IgD-negative memory B cell (primary cell): Measurements from ENCODE around the gene FANCC. TPM values are rescaled to one million over a fixed set of nuclear protein-coding genes. Genes with fewer than 3 reads are reported as not detected.

Experiments used
- H3K27ac Mint-ChIP-seq, 3 donors: one replicate each; pipeline ENCODE4 v1.8.0; 2020 to 2022; ENCODE audit warnings: mild to moderate bottlenecking in 3 of 3, mixed read lengths in 3 of 3, moderate library complexity in 1 of 3
- H3K27me3 Mint-ChIP-seq: one replicate; pipeline ENCODE4 v1.8.0; 2021; ENCODE audit warnings: mixed read lengths
- H3K36me3 Mint-ChIP-seq: one replicate; pipeline ENCODE4 v1.8.0; 2020; ENCODE audit warnings: mild to moderate bottlenecking, mixed read lengths
- H3K4me1 Mint-ChIP-seq, 3 donors: one replicate each; pipeline ENCODE4 v1.8.0; 2020 to 2022; ENCODE audit warnings: mixed read lengths in 3 of 3, mild to moderate bottlenecking in 1 of 3
- H3K4me3 Mint-ChIP-seq, 4 donors: one replicate each; pipeline ENCODE4 v1.8.0; 2020 to 2022; ENCODE audit warnings: mild to moderate bottlenecking in 4 of 4, mixed read lengths in 4 of 4, moderate library complexity in 3 of 4
- H3K9me3 Mint-ChIP-seq, 3 donors: one replicate each; pipeline ENCODE4 v1.8.0; 2020 to 2021; ENCODE audit warnings: mixed read lengths in 3 of 3, mild to moderate bottlenecking in 1 of 3
- polyA plus RNA-seq: library from polyadenylated mRNA; unstranded; fragments of 300-500 nt; fragmentation: Illumina TruSeq; gene quantifications from one replicate; pipeline ENCODE4 v1.2.3, GENCODE V29; 2021

FANCC gene
- polyA plus RNA-seq, 1 donor from 2014 or later, result 1.5 TPM

DNA sequence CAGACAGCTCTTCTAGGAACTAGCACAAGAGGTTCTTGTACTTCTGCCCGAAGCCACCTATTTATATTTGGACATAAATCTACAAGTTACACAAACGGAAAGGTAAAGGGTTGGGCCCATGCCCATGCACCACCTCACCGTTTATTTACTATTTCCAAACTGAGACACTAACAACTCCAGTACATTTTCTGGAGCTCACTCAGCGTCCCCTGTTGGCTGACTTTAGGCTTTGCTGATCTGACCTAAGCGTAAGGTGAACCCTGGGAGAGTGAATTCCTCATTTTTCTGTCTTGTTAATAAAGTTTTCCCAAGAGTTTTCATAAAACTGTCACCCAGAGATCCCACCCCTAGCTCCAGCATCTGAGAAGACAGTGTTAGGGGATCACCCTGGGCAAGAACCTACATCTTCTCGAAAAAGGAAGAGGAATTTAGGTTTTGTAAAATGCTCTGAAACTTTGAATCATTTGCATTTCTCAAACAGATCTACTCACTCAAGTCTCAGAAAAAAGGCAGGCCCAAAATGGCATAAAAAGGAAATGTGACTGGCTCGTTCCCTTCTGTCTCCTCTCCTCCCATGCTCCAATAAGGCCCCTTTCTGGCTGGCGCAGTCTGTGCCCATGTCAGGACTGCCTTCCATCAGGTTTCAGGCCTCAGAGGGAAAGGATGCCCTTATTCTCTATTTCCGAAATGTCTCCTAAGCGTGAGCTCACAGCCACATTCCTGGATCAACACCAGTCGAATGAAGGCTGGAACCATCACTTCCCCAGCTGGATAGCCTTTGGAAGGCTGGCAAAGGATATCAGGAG is 201.3 kb downstream of the FANCC start:
- H3K4me3 Mint-ChIP-seq, result no peak overlapping the region

DNA sequence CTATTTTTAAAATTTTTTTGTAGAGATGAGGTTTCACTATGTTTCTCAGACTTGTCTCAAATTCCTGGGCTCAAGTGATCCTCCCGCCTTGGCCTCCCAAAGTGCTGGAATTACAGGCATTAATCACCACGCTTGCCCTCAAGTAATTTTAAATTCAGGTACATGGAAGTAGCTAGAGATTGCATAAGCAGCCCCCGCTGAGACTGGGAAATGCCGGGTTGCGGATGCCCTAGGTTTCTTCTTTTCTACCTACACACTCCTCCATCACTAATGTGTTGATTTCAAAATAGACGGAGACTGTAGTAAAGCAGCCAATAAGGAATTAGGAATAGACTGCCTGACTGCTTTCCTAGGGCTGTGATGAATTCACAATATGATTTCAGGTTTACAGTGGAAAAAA is 202.4 kb downstream of the FANCC start:
- no peaks in the 10 kb centered on the region for H3K4me1 Mint-ChIP-seq
- H3K4me3 Mint-ChIP-seq, result no peak overlapping the region
- H3K27me3 Mint-ChIP-seq, result no peaks in the 10 kb centered on the region
- peak overlapping the region in 1 of 3 donors; percentile 6 for H3K27ac Mint-ChIP-seq
- H3K36me3 Mint-ChIP-seq, result peaks cover 5% of the 10 kb centered on the region
- H3K9me3 Mint-ChIP-seq, result no peaks in the 10 kb centered on the region

More for the DNA sequence above, 201.3 kb downstream of the FANCC start:
- Mint-ChIP-seq H3K27ac (no peak overlapping the region), H3K36me3 (peaks cover 5% of the 10 kb centered on the region), H3K4me1 (no peaks in the 10 kb centered on the region), H3K27me3 (no peaks in the 10 kb centered on the region), H3K9me3 (no peaks in the 10 kb centered on the region)

DNA sequence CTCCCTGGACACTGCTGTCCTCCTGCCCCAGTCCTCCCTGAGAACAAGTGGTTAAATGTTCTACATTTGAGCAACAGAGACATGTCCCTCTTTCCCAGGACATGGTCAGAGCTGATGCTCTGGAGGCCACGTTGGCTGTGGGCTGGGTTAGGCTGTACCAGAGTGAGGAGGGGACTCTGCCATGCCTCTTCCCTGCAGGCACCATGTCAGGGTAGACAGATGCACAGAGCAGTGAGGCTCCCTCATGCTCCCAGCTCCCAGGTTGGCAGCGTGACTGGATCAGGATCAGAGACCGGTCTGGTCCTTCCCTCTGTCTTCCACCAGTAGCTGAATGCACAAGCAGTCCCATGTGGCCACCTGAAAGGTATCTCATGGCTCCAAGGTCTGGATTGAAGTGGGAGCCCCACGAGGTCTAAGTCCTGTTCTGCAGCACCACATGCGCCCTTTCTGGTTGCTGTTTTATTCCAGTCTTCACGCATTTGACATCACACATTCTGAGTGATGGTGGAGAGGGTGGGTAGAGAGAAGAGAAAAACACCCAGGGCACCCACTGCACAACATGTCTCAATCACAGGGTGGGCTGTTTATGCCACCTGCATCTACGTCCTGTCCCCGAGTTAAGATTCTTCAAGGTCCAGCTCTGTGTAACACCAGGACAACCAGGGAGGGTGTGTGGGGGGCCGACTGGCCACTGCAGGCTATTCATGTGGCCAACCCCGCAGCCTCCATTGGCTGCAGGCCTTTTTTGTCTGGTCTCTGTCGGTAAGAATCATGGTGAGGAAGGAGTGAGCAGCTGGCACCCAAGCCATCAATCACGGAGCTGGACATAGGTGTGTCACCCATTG is 204.9 kb downstream of the FANCC start:
- Mint-ChIP-seq H3K4me1 (no peaks in the 10 kb centered on the region), H3K27ac (no peak overlapping the region), H3K4me3 (no peak overlapping the region), H3K9me3 (no peaks in the 10 kb centered on the region), H3K36me3 (peaks cover 5% of the 10 kb centered on the region), H3K27me3 (no peaks in the 10 kb centered on the region)

DNA sequence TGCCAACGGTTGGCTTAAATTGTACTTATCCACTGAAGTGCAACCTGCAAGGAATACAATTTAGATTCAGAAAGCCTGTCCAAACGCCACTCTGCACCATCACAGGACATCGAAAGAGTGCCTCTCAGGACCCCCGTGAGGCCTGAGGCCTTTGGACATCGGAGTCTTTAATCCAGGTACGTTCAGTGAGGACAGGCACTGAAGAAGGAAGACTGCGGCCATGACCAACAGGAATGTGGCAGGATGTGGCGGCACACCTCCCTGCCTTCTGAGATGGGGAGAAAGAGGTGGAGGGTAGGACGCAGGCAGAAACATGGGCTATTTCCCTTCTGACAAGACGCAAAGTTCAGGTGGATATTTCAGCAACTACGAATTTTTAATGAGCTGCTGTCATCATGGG is 205.8 kb downstream of the FANCC start:
- H3K27me3 Mint-ChIP-seq, result no peaks in the 10 kb centered on the region
- no peaks in the 10 kb centered on the region for H3K9me3 Mint-ChIP-seq
- H3K4me3 Mint-ChIP-seq, result no peak overlapping the region
- H3K4me1 Mint-ChIP-seq, result no peaks in the 10 kb centered on the region
- no peak overlapping the region for H3K27ac Mint-ChIP-seq
- peaks cover 9% of the 10 kb centered on the region for H3K36me3 Mint-ChIP-seq

DNA sequence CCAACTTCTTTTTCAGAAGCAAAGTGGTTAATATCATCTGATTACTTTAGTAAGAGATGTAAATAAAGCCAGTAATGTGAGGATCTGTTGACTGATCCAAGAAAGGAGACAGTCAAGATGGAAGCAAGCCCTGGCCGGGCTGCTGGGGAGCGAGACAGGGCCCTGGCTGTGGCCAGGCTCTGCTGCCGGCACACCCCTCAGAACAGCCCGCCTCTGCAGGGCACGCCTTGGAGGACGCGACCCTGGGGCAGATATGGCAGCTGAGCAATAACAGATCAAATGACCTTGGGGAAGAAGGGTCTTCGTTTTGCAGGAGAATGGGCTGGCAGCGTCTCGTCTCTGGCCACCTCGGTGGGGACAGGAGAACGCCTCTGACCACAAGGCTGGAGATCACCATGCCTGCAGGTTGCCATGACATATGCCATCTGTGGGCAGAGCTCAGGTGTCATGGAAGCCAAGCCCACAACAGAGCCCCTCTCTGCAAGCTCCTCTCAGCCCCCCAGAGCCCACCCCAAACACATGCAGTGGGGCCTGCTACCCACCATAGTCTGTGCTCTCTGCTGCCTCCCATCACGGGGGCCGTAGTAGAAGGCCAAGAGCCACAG is 206.5 kb downstream of the FANCC start:
- Mint-ChIP-seq H3K4me3 (no peak overlapping the region), H3K36me3 (peaks cover 9% of the 10 kb centered on the region), H3K9me3 (no peaks in the 10 kb centered on the region), H3K27me3 (no peaks in the 10 kb centered on the region), H3K4me1 (no peaks in the 10 kb centered on the region), H3K27ac (no peak overlapping the region)

DNA sequence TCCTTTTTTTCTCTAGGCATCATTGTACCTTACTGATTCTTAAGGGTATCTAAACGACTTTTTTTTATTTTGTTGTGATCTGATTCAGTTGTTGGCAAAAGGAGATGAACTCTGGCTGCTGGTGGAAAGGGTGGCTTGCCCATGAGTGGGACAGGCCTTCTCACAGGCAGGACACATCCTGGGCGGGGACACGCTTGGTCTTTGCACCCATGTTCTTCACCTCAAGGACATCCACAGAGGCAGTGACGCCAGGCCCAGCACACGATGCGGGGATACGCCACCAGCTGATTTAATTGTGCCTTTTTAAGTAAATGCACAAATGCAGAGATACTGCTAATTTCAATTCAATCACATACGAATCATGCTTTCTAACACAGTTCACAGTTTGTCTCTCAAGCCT is 208.1 kb downstream of the FANCC start:
- no peaks in the 10 kb centered on the region for H3K9me3 Mint-ChIP-seq
- H3K27ac Mint-ChIP-seq, result no peak overlapping the region
- H3K36me3 Mint-ChIP-seq, result peaks cover 13% of the 10 kb centered on the region
- H3K27me3 Mint-ChIP-seq, result no peaks in the 10 kb centered on the region
- no peaks in the 10 kb centered on the region for H3K4me1 Mint-ChIP-seq
- no peak overlapping the region for H3K4me3 Mint-ChIP-seq

DNA sequence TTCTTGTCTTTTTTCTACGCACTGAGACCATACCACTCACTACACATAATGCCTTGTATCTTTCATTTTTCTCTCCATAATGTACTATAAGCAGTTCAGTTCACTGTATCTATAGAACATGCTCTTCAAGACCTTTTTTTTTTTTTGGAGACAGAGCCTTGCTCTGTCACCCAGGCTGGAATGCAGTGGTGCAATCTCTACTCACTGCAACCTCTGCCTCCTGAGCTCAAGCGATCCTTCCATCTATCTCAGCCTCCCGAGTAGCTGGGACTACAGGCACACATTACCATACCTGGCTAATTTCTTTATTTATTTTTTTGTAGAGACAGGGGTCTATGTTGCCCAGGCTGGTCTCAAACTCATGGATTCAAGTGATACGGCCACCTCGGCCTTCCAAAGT is 208.7 kb downstream of the FANCC start:
- no peaks in the 10 kb centered on the region for H3K9me3 Mint-ChIP-seq
- no peak overlapping the region for H3K27ac Mint-ChIP-seq
- no peak overlapping the region for H3K4me3 Mint-ChIP-seq
- H3K4me1 Mint-ChIP-seq, result no peaks in the 10 kb centered on the region
- H3K36me3 Mint-ChIP-seq, result peaks cover 11% of the 10 kb centered on the region
- no peaks in the 10 kb centered on the region for H3K27me3 Mint-ChIP-seq

DNA sequence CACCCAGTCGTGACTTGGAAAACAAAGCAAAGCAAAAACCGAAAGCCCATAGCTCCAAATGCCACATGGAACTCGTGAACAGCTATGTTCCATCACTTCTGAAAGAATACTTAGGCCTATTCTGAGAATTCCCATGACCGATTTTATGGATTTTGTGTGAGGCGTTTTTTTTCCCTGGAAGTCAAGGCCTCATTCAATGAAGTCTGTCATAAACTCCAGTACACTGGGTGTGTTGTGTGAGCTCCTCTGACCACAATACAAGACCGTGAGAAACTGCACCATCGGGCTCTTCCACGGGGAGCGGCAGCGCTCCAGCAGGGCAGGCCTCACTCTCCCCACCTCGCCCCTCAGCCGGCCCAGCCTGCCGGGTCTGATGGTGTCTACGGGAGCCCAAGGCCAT is 209.5 kb downstream of the FANCC start:
- peaks cover 11% of the 10 kb centered on the region for H3K36me3 Mint-ChIP-seq
- no peaks in the 10 kb centered on the region for H3K9me3 Mint-ChIP-seq
- no peaks in the 10 kb centered on the region for H3K27me3 Mint-ChIP-seq
- no peak overlapping the region for H3K4me3 Mint-ChIP-seq
- no peaks in the 10 kb centered on the region for H3K4me1 Mint-ChIP-seq
- H3K27ac Mint-ChIP-seq, result no peak overlapping the region

DNA sequence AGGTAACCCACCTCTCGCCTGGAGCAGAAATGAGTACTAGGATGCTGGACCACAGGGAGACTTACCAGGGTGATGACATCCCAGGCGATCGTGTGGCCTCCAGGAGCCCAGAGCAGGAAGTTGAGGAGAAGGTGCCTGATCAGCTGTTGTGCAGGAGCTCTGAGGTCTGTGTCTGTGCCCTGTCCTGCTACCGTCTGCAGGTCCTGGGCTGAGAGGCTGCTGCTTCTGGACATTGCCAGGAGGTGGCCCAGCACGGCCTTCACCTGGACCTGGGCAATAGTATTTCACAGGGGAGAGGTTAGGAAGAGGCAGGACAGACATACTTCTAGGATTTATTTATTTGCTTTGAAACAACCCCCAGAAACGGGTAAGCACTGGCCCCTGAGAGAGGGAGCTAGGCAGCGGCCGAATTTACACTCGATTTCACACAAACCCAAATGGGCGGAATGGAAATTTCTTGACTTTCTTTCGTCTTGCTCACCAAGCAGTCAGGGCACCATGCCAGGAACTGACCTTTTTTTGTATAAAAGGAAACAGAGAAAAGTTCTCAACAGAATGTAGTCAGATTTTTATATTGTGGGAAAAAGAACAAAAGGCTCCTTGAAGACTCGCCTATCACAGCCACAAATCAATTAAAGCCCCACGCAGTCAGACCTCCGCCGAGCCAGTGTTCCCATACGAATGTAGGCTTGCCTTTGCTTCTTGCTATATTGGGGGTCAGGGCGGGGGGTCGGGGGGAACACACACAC is 210.3 kb downstream of the FANCC start:
- Mint-ChIP-seq H3K9me3 (no peaks in the 10 kb centered on the region), H3K27me3 (no peaks in the 10 kb centered on the region), H3K4me1 (no peaks in the 10 kb centered on the region), H3K4me3 (no peak overlapping the region), H3K27ac (no peak overlapping the region), H3K36me3 (peaks cover 11% of the 10 kb centered on the region)

DNA sequence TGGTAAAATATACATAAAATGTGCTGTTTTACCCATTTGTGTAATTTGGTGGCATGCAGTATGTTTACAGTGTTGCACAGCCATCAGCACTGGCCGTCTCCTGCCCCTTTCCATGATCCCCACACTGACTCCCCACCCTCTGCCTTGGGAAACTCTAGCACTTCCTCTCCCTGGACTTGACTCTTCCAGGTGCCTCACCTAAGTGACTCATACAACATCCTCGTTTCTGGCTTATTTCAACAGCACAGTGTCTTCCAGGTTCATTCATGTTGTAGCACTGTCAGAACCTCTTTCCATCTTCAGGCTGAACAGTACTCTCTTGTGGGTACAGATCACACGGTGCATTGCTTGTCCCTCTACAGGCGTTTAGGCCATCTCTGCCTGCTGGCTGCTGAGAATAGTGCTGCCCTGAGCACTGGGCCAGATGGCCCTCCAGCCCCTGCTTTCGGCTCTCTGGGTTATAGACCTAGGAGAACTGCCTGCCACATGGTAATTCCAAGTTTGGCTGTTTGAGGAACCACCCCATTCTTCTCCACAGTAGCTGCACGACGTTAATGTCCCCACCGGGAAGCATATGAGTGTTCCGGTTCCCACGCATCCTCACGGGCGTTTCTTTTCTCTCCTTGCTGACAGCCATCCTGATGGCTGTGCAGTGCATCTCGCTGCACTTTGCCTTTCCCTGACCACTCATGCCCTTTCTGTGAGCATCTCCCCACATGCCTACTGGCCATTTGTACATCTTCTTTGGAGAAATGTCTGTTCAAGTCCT is 211.8 kb downstream of the FANCC start:
- H3K27ac Mint-ChIP-seq, result no peak overlapping the region
- no peaks in the 10 kb centered on the region for H3K4me1 Mint-ChIP-seq
- H3K4me3 Mint-ChIP-seq, result peak overlapping the region in 1 of 4 donors; percentile 71
- no peaks in the 10 kb centered on the region for H3K27me3 Mint-ChIP-seq
- no peaks in the 10 kb centered on the region for H3K9me3 Mint-ChIP-seq
- peaks cover 11% of the 10 kb centered on the region for H3K36me3 Mint-ChIP-seq

DNA sequence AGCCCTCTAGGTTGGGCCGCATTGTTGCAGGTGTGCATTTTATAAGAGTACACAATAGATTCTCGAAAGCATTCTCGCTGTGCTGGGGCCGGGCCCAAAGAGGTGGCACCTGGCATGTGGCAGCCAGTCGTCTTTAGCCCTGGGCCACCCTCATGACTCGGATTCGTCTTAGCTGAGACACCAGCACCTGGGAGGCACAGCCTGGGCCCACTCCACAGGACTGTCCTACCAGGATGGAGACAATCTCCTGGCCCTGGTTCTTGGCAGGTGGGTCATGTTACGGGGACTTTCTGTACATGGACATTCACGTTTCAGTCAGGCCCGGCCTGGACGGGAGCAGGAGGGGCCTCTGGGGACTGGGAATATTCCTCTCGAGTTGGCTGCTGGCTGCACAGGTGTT is 212.5 kb downstream of the FANCC start:
- H3K27me3 Mint-ChIP-seq, result no peaks in the 10 kb centered on the region
- H3K4me3 Mint-ChIP-seq, result no peak overlapping the region
- no peaks in the 10 kb centered on the region for H3K9me3 Mint-ChIP-seq
- H3K4me1 Mint-ChIP-seq, result no peaks in the 10 kb centered on the region
- peaks cover 11% of the 10 kb centered on the region for H3K36me3 Mint-ChIP-seq
- H3K27ac Mint-ChIP-seq, result no peak overlapping the region

DNA sequence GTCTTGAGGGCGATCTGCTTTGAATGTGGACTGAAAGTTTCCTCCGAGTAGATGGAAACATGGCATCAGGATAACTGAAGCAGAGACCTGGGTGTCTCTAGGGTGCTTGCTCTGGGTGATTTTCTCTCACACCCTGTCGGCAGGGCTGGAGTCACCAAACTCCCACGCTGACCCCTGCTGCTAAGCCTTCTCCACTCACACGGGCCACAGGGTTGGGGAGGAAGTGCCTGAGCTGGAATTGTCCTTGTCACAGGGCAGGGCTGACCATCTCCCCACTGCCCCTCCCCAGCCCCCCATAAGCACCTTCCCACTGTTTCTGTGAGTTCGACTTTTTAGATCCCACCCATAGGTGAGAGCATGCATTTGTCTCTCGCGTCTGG is 212.9 kb downstream of the FANCC start:
- no peaks in the 10 kb centered on the region for H3K9me3 Mint-ChIP-seq
- H3K27me3 Mint-ChIP-seq, result no peaks in the 10 kb centered on the region
- no peak overlapping the region for H3K4me3 Mint-ChIP-seq
- H3K4me1 Mint-ChIP-seq, result no peaks in the 10 kb centered on the region
- peaks cover 11% of the 10 kb centered on the region for H3K36me3 Mint-ChIP-seq
- no peak overlapping the region for H3K27ac Mint-ChIP-seq

DNA sequence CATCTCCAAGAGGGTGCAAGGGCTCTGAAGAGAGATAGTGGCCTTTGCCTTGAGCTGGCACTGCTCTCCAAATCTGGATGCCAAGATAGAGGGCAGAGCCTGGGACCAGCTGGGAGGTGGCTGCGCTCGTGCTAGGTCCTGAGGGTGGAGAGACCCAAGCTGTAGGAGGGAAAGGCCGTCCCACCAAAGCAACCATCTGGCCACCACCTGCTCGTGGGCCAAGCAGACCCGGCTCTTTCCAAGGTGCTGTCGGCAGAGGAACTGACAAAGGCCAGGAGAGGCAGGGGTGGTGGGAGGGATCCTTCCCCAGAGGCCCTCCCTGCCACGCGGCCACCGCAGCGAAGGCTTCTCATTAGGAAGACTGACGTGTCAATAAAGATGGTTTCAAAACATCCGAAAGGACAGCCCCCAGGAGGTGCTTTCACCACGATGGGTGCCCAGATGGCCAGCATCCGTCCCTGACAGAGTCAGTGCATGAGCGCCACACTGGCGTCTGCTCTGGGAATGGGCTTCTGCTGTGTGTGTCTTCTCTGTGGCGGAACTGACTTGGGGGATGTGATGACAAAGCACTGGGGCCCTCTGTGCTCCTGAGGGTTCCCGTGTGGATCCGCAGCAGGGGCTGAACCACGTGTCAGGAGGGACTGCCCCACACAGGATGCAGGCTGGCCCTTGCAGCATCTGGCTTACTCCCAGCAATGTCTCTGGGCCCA is 213.5 kb downstream of the FANCC start:
- Mint-ChIP-seq H3K4me1 (no peaks in the 10 kb centered on the region), H3K27ac (no peak overlapping the region), H3K4me3 (no peak overlapping the region), H3K36me3 (peaks cover 11% of the 10 kb centered on the region), H3K27me3 (no peaks in the 10 kb centered on the region), H3K9me3 (no peaks in the 10 kb centered on the region)

DNA sequence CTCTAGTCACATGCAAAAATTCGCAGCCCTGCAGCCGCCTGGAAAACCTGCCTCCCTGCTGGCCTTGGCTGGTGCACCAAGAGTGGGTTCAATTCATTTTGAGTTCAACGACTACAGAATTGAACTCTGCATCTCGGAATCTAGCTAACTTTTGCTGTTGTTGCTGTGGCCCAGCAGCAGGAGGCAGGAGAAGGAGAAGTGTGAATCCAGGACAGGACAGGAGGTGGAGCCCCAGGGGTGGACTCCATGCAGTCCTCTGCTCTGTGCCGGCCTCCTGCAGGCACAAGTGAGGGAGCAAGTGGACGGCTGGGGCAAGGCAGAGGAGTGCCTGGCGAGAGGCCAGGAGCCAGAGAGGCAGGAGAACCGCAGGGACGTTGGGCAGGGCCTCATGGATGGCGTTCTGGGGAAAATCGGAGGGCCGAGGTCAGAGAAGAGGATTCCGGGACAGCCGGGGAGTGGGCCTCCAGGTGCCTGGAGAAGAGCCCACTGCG is 214.2 kb downstream of the FANCC start:
- H3K27ac Mint-ChIP-seq, result no peak overlapping the region
- no peaks in the 10 kb centered on the region for H3K27me3 Mint-ChIP-seq

More for the DNA sequence above, 214.2 kb downstream of the FANCC start:
- Mint-ChIP-seq H3K9me3 (no peaks in the 10 kb centered on the region), H3K4me1 (no peaks in the 10 kb centered on the region), H3K4me3 (no peak overlapping the region), H3K36me3 (peaks cover 11% of the 10 kb centered on the region)
